Heart right ventricle (tissue), 16 donors: ENCODE data around the gene SVOP. TPM values are rescaled to one million over a fixed set of nuclear protein-coding genes. Genes with fewer than 3 reads are reported as not detected.
A peak's percentile ranks its signal among the peaks of the same experiment; 100 is the strongest.

Experiments used
- ATAC-seq, 8 donors: fragments of 200-7000 bp; cut with Tn5 transposase; one replicate each; pipeline ENCODE4 v1.9.1; 2020; ENCODE audit warnings: mild to moderate bottlenecking in 8 of 8, moderate library complexity in 8 of 8, moderate number of reproducible peaks in 1 of 8
- DNase-seq, 2 donors: peaks; one replicate each; pipeline ENCODE4 v3.0.0-alpha.2; 2020
- H3K27ac ChIP-seq, 10 donors: fragments of 200-600 bp; sonication (generic) in 2 of 10; one replicate each; pipeline versions ENCODE4 v1.5.0 to v1.8.0; 2020 to 2022; ENCODE audit warnings: mild to moderate bottlenecking in 3 of 10
- H3K27me3 ChIP-seq, 7 donors: fragments of 200-600 bp; one replicate each; pipeline ENCODE4 v1.8.0; 2021 to 2022; ENCODE audit warnings: mild to moderate bottlenecking in 2 of 7
- H3K36me3 ChIP-seq, 9 donors: fragments of 200-600 bp; sonication (generic) in 1 of 9; one replicate each; pipeline versions ENCODE4 v1.5.0 to v1.8.0; 2020 to 2022; ENCODE audit warnings: mild to moderate bottlenecking in 2 of 9
- H3K4me1 ChIP-seq, 9 donors: fragments of 200-600 bp; sonication (generic) in 1 of 9; one replicate each; pipeline versions ENCODE4 v1.5.0 to v1.8.0; 2020 to 2022; ENCODE audit warnings: mild to moderate bottlenecking in 4 of 9
- H3K4me3 ChIP-seq, 10 donors: fragments of 200-600 bp; sonication (generic) in 2 of 10; one replicate each; pipeline versions ENCODE4 v1.5.0 to v1.8.0; 2020 to 2022; ENCODE audit warnings: mild to moderate bottlenecking in 7 of 10, moderate library complexity in 2 of 10
- H3K9me3 ChIP-seq, 11 donors: fragments of 200-600 bp in 10 of 11; sonication (generic) in 2 of 11; one replicate each; pipeline versions ENCODE4 v1.5.0 to v1.8.0; 2013 to 2022; ENCODE audit warnings: mild to moderate bottlenecking in 2 of 11, control low read depth in 1 of 11, moderate library complexity in 1 of 11
- CTCF ChIP-seq, 9 donors: fragments of 200-600 bp; sonication (generic) in 2 of 9; IDR thresholded peaks; one replicate each; pipeline versions ENCODE4 v1.5.0 to v1.8.0; 2021 to 2022; ENCODE audit warnings: antibody characterized with exemption in 9 of 9, mild to moderate bottlenecking in 5 of 9, moderate library complexity in 1 of 9
- WGBS, 2 donors: extraction: QIAGEN DNeasy Blood & Tissue Kit; methylation state at CpG; one replicate each; pipeline ENCODE4 v1.1.7; 2013; ENCODE audit warnings: inconsistent platforms in 1 of 2; 5-methylcytosine and 5-hydroxymethylcytosine counted together
- intact Hi-C, 10 donors: fragments of 100-400 bp; cut with DNase I; formaldehyde crosslinking; loops; one replicate each; pipeline versions ENCODE4 v1.11.1 to v1.14.2; 2022
- polyA plus RNA-seq, 2 donors: library from polyadenylated mRNA; stranded (reverse); fragments of 200-250 nt; gene quantifications; one replicate each; pipeline ENCODE4 v1.2.3, GENCODE V29; 2013
- total RNA-seq, 10 donors: library from RNA; stranded (reverse); fragmentation: NEBNext Ultra II Directional in 3 of 10; extraction: Animal tissue kit (Norgen Biotek cat#: 25700) in 3 of 10; gene quantifications; one replicate each; pipeline versions ENCODE4 v1.2.1 to v1.2.4, GENCODE V29; 2021 to 2023
- donor health status: Arrhythmogenic right ventricular cardiomyopathy.
- donor health status: ischemic (EF 13 %, LVEDD 7.1; RV severe dilation, severe dysfunction).
- donor health status: healthy with polysubstance abuse.
- donor health status: DM: no; HTN: yes; CAD: no.
- donor health status: DM: no; HTN: no; CAD: no.
- donor health status: ischemic (EF 25% LVEDD 6.9; RV normal size, moderate dysfunction).
- donor health status: ischemic (EF 25% LVEDD 5.7; RV mildly dilated, moderate dysfunction).
- donor health status: healthy.
- donor health status: DM: yes; HTN: yes; CAD: no.
- donor health status: Ischemic cardiomyopathy.
- donor health status: ischemic (EF 35%, LVEDD 5.7; RV mildly dilated, moderate dysfunction).
- donor health status: nonischemic (EF 11% LVEDD 7.7; RV severe dilation, severe dysfunction).
- donor health status: DM: yes; HTN: yes; CAD: no.
- donor health status: PGD.
- donor health status: ischemic (EF 29% LVEDD 5.4; RV normal size, mild dysfunction).
- donor health status: nonischemic (EF 23%, LVEDD 6.1; RV moderate dilation, normal function).

The SVOP gene
- total and polyA plus RNA-seq, 12 donors, result 0.17 to 2.8 (median 2.0) TPM

DNA sequence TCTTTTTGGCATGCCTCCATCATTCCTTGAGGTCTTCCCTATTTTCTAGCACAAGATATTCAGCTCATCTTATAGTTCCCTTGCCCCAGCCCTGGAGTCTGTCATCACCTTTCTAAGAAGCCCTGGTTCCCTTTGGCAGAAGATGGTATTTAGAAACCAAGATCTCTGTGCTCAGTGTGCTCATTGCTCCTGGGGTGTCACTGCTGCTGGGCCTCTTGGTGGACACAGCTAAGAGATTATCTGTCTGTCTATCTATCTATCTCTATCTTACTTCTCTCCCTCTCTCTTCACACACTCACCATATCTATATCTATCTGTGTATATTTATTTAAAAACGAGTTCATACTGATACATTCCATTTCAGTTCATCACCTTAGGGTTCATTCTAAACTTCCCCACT is 73.8 kb downstream of the SVOP start:
- peaks cover 0 to 14% (median 8%) of the 10 kb centered on the region in 9 donors for H3K4me1 ChIP-seq
- no peak overlapping the region for H3K4me3 ChIP-seq
- no peaks in the 10 kb centered on the region for H3K36me3 ChIP-seq
- peaks cover 0 to 14% (median 0%) of the 10 kb centered on the region in 11 donors for H3K9me3 ChIP-seq
- H3K27me3 ChIP-seq, result no peaks in the 10 kb centered on the region
- 52 to 73% methylated on average over 1 of the region's 1 CpG for WGBS, 2 donors
- no peak overlapping the region for H3K27ac ChIP-seq
- TF ChIP-seq CTCF (IDR thresholded peaks at IDR 0.05), result no peak
- no peak for ATAC-seq
- no peak for DNase-seq
- intact Hi-C loops, result loop anchor here in 2 of 10 donors (5.0 to 10.0 kb wide), 2 partner anchors 140 to 282 kb away; no protein-coding TSS in a partner anchor

DNA sequence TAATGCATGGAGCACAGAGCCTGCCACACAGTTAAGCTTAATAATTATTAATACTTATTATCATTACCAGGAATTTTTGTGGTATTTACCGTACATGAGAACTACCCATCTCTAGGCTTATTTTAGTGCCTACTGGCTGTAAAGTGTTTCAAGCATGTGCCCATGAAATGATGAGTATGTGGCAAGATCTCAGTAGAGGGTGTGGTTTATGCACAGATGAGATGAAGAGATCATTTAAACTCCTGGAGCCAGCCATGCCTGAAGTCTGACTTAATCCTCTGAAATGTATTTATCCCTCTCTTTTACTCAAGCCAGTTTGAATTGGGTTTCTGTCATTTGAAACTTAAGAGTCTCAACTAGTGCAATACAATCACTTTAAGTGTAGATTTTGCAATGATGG is 80.7 kb downstream of the SVOP start:
- DNase-seq (no peak), ATAC-seq (no peak)
- Histone ChIP-seq H3K36me3 (no peaks in the 10 kb centered on the region), H3K4me1 (no peaks in the 10 kb centered on the region), H3K27me3 (no peaks in the 10 kb centered on the region), H3K4me3 (no peak overlapping the region), H3K27ac (no peak overlapping the region), H3K9me3 (no peaks in the 10 kb centered on the region)
- no peak for TF ChIP-seq CTCF (IDR thresholded peaks at IDR 0.05)
- intact Hi-C loops, result loop anchor here in 1 of 10 donors (10.0 kb wide), 1 partner anchor 275 kb away; no protein-coding TSS in a partner anchor
- 51 to 56% methylated on average over 1 of the region's 1 CpG for WGBS, 2 donors

- WGBS, 2 donors, result 55 to 67% methylated on average over 1 of the region's 1 CpG
- Histone ChIP-seq H3K4me1 (no peaks in the 10 kb centered on the region), H3K4me3 (no peak overlapping the region), H3K27me3 (no peaks in the 10 kb centered on the region), H3K27ac (no peak overlapping the region), H3K36me3 (no peaks in the 10 kb centered on the region), H3K9me3 (no peaks in the 10 kb centered on the region)
- TF ChIP-seq CTCF (IDR thresholded peaks at IDR 0.05), result no peak
- intact Hi-C loops, result no loop called here
- DNase-seq (peak in 1 of 2 donors; percentile 12), ATAC-seq (peak in 5 of 8 donors; percentile 29 to 88 (median 67))
Observed at GRCh38 chr12:108939594-108939993, 81.3 kb downstream of the SVOP start.

DNA sequence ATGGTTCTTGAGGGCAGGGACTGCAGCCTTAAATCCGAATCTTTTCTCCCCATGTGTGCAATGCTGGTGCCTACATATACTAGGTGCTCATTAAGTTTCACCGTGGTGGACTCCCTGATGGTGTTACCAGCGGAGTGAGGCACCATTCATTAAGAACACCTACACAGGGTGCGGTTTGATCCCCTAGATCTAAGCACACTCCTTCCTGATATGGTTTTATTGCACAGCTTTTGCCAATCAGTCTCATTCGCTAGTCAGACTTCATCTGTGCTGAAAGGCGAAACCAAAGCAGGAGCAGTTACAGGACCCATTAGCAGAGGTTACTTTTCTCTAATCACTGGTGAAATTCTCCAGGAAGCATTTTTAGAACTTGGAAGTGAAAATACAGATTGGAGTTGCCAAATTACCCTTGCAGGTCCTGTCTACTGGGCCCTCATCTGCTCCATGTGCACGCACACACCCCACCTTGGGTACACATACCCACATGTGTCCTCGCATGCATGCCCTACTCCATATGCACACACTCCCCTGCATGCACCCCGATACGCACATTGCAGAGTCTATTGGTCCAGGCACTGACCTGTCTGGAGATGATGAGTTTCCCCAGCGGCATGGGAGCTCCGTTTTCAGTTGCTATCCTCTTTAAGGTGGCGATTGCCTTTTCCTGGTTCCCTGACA is 82.5 kb downstream of the SVOP start:
- H3K27ac ChIP-seq, result no peak overlapping the region
- no peak overlapping the region for H3K4me3 ChIP-seq
- no peak for ATAC-seq
- H3K9me3 ChIP-seq, result no peaks in the 10 kb centered on the region
- no peaks in the 10 kb centered on the region for H3K4me1 ChIP-seq
- WGBS, 2 donors, result 85% methylated on average over 13 of the region's 13 CpGs
- no peaks in the 10 kb centered on the region for H3K27me3 ChIP-seq
- no peak for TF ChIP-seq CTCF (IDR thresholded peaks at IDR 0.05)
- H3K36me3 ChIP-seq, result no peaks in the 10 kb centered on the region
- DNase-seq, result no peak
- intact Hi-C loops, result no loop called here
